Spinal cord (tissue), 10 donors: ENCODE data around the gene SCYGR7. TPM values are rescaled to one million over a fixed set of nuclear protein-coding genes. Genes with fewer than 3 reads are reported as not detected.

ENCODE experiments used
- DNase-seq, 6 donors: peaks; one replicate each; pipeline versions ENCODE4 v3.0.0 to v3.0.0-alpha.2; 2013 to 2015; ENCODE audit warnings: low spot score in 6 of 6, low read depth in 4 of 6
- H3K27ac ChIP-seq: one replicate; pipeline ENCODE4 v1.5.1; 2013; ENCODE audit warnings: low read depth, low read length, control low read depth
- H3K27me3 ChIP-seq: one replicate; pipeline ENCODE4 v1.6.1; 2013; ENCODE audit warnings: low read length; ENCODE audit not compliant: control insufficient read depth, insufficient read depth
- H3K36me3 ChIP-seq: one replicate; pipeline ENCODE4 v1.6.1; 2013; ENCODE audit warnings: low read length; ENCODE audit not compliant: control insufficient read depth, insufficient read depth
- H3K4me1 ChIP-seq: one replicate; pipeline ENCODE4 v1.6.1; 2013; ENCODE audit warnings: low read length; ENCODE audit not compliant: control insufficient read depth, insufficient read depth
- H3K4me3 ChIP-seq: one replicate; pipeline ENCODE4 v1.5.1; 2013; ENCODE audit warnings: low read depth, low read length, control low read depth
- H3K9me3 ChIP-seq: one replicate; pipeline ENCODE4 v1.6.1; 2013; ENCODE audit warnings: low read length; ENCODE audit not compliant: control insufficient read depth, insufficient read depth
- WGBS: methylation state at CpG from one replicate; pipeline ENCODE4 v1.1.5; 2013; ENCODE audit warnings: missing lambda C conversion rate; ENCODE audit not compliant: insufficient coverage; 5-methylcytosine and 5-hydroxymethylcytosine counted together
- long read RNA-seq, 4 donors: transcript quantifications; one replicate each; lab custom pipeline, GENCODE V29; 2026
- polyA plus RNA-seq, 2 donors: library from polyadenylated mRNA; unstranded; fragments of 120-200 nt; gene quantifications; one replicate each; pipeline ENCODE4 v1.2.1, GENCODE V29; 2013; ENCODE audit not compliant: insufficient read length in 2 of 2
- total RNA-seq, 2 donors: library from RNA; depleted of rRNA in 1 of 2; stranded (reverse); fragments of 120-200 nt in 1 of 2; fragments of >200 nt in 1 of 2; gene quantifications; one replicate each; pipeline versions ENCODE4 v1.2.3 to v1.2.4, GENCODE V29; 2013 to 2014
- donor health status: healthy.

Gene SCYGR7
- not detected for total RNA-seq
- not detected for polyA plus RNA-seq
- long read RNA-seq, donor 1: 0 reads
- long read RNA-seq, donor 2: 0 reads
- long read RNA-seq, donor 3: 0 reads
- long read RNA-seq, donor 4: 0 reads

- no peak within 1 kb of the TSS for H3K27ac ChIP-seq
- H3K4me3 ChIP-seq: no peak within 1 kb of the TSS
- no peaks in the 10 kb centered on the region for H3K4me1 ChIP-seq
- no peaks in the 10 kb centered on the region for H3K9me3 ChIP-seq
- no peaks in the 10 kb centered on the region for H3K27me3 ChIP-seq
- DNase-seq: no peak
- WGBS: no CpG with 5 or more reads among the region's 5 CpGs
- no peaks in the 10 kb centered on the region for H3K36me3 ChIP-seq
These were observed at the start of gene SCYGR7 for GRCh38 chr2:227728035-227728434. Gene SCYGR7 (plus strand): TSS chr2:227728335. CDS start chr2:227728335, 0 bp downstream.

- H3K27me3 ChIP-seq: no peaks in the 10 kb centered on the region
- H3K27ac ChIP-seq: no peak overlapping the region
- DNase-seq: no peak
- H3K4me3 ChIP-seq: no peak overlapping the region
- WGBS: 89% methylated on average over 3 of the region's 5 CpGs
- H3K36me3 ChIP-seq: no peaks in the 10 kb centered on the region
- no peaks in the 10 kb centered on the region for H3K4me1 ChIP-seq
- no peaks in the 10 kb centered on the region for H3K9me3 ChIP-seq
These were observed 43.9 kb upstream of the SCYGR7 start for GRCh38 chr2:227684258-227684657.

GRCh38 chr2:227687189-227687588 lies 40.9 kb upstream of the SCYGR7 start:
- Histone ChIP-seq H3K4me1 (no peaks in the 10 kb centered on the region), H3K36me3 (no peaks in the 10 kb centered on the region)
- WGBS: no CpG with 5 or more reads among the region's 3 CpGs

GRCh38 chr2:227696990-227697679 lies 31.0 kb upstream of the SCYGR7 start:
- Histone ChIP-seq H3K27ac (no peak overlapping the region), H3K36me3 (peaks cover 3% of the 10 kb centered on the region), H3K4me3 (no peak overlapping the region), H3K27me3 (no peaks in the 10 kb centered on the region), H3K9me3 (no peaks in the 10 kb centered on the region), H3K4me1 (no peaks in the 10 kb centered on the region)
- DNase-seq: no peak
- WGBS: no CpG with 5 or more reads among the region's 2 CpGs

More at GRCh38 chr2:227687189-227687588, 40.9 kb upstream of the SCYGR7 start:
- DNase-seq: no peak
- Histone ChIP-seq H3K27me3 (no peaks in the 10 kb centered on the region), H3K9me3 (no peaks in the 10 kb centered on the region), H3K27ac (no peak overlapping the region), H3K4me3 (no peak overlapping the region)

- Histone ChIP-seq H3K4me1 (no peaks in the 10 kb centered on the region), H3K36me3 (peaks cover 3% of the 10 kb centered on the region), H3K27ac (no peak overlapping the region), H3K4me3 (no peak overlapping the region), H3K9me3 (no peaks in the 10 kb centered on the region), H3K27me3 (no peaks in the 10 kb centered on the region)
- no CpG with 5 or more reads among the region's 3 CpGs for WGBS
- DNase-seq: no peak
These were observed 26.6 kb upstream of the SCYGR7 start for GRCh38 chr2:227701556-227701955.

- H3K36me3 ChIP-seq: peaks cover 3% of the 10 kb centered on the region
- 80% methylated on average over 1 of the region's 4 CpGs for WGBS
- no peaks in the 10 kb centered on the region for H3K27me3 ChIP-seq
- no peaks in the 10 kb centered on the region for H3K9me3 ChIP-seq
- no peak overlapping the region for H3K4me3 ChIP-seq
- no peak overlapping the region for H3K27ac ChIP-seq
- H3K4me1 ChIP-seq: no peaks in the 10 kb centered on the region
- no peak for DNase-seq
These were observed 24.8 kb upstream of the SCYGR7 start for GRCh38 chr2:227703280-227703732.

- 100% methylated on average over 1 of the region's 3 CpGs for WGBS
- no peaks in the 10 kb centered on the region for H3K27me3 ChIP-seq
- H3K36me3 ChIP-seq: peaks cover 3% of the 10 kb centered on the region
- no peak overlapping the region for H3K4me3 ChIP-seq
- H3K27ac ChIP-seq: no peak overlapping the region
- H3K4me1 ChIP-seq: no peaks in the 10 kb centered on the region
- no peak for DNase-seq
- no peaks in the 10 kb centered on the region for H3K9me3 ChIP-seq
These were observed 24.2 kb upstream of the SCYGR7 start for GRCh38 chr2:227703961-227704360.

GRCh38 chr2:227706859-227707258 lies 21.3 kb upstream of the SCYGR7 start:
- Histone ChIP-seq H3K9me3 (no peaks in the 10 kb centered on the region), H3K36me3 (no peaks in the 10 kb centered on the region), H3K4me3 (no peak overlapping the region), H3K4me1 (no peaks in the 10 kb centered on the region), H3K27me3 (no peaks in the 10 kb centered on the region), H3K27ac (no peak overlapping the region)
- WGBS: 98% methylated on average over 4 of the region's 4 CpGs
- no peak for DNase-seq

- no peaks in the 10 kb centered on the region for H3K4me1 ChIP-seq
- H3K27me3 ChIP-seq: no peaks in the 10 kb centered on the region
- no peak overlapping the region for H3K27ac ChIP-seq
- WGBS: 100% methylated on average over 3 of the region's 6 CpGs
- DNase-seq: no peak
- H3K4me3 ChIP-seq: no peak overlapping the region
- H3K9me3 ChIP-seq: no peaks in the 10 kb centered on the region
- no peaks in the 10 kb centered on the region for H3K36me3 ChIP-seq
These were observed 20.7 kb upstream of the SCYGR7 start for GRCh38 chr2:227707390-227707789.

GRCh38 chr2:227710986-227711385 lies 17.1 kb upstream of the SCYGR7 start:
- no peak for DNase-seq
- WGBS: 96% methylated on average over 5 of the region's 7 CpGs

More at GRCh38 chr2:227710986-227711385, 17.1 kb upstream of the SCYGR7 start:
- H3K27me3 ChIP-seq: no peaks in the 10 kb centered on the region
- H3K4me3 ChIP-seq: no peak overlapping the region
- no peaks in the 10 kb centered on the region for H3K4me1 ChIP-seq
- H3K36me3 ChIP-seq: no peaks in the 10 kb centered on the region
- H3K27ac ChIP-seq: no peak overlapping the region
- H3K9me3 ChIP-seq: no peaks in the 10 kb centered on the region
